WTC11 (cell line): ENCODE results near the gene SNX8. TPM values are rescaled to one million over a fixed set of nuclear protein-coding genes. Genes with fewer than 3 reads are reported as not detected.
A peak's percentile ranks its signal among the peaks of the same experiment; 100 is the strongest.

Experiments used
- ATAC-seq: fragments of 200-7000 bp; cut with Tn5 transposase; 2 replicates; pipeline ENCODE4 v1.10.0; 2021; ENCODE audit warnings: mild to moderate bottlenecking, moderate library complexity
- CTCF ChIA-PET: fragments of 300-600 bp; sonication (Branson Sonifier 250); formaldehyde crosslinking; loops from one replicate; lab custom pipeline; 2021; ENCODE audit warnings: antibody characterized with exemption; lab: Charles Lee
- POLR2A ChIA-PET: fragments of 350-600 bp; sonication (Branson Sonifier 250); formaldehyde crosslinking; loops from one replicate; lab custom pipeline; 2021; ENCODE audit warnings: antibody characterized with exemption; lab: Charles Lee
- DNase-seq: peaks from one replicate; pipeline ENCODE4 v3.0.0; 2021; ENCODE audit warnings: low spot score
- H3K27ac Mint-ChIP-seq: 2 replicates; pipeline ENCODE4 v1.8.0; 2021; ENCODE audit warnings: mixed read lengths
- H3K27me3 Mint-ChIP-seq: 2 replicates; pipeline ENCODE4 v1.8.0; 2021; ENCODE audit warnings: low read depth, mild to moderate bottlenecking, moderate library complexity, mixed read lengths
- H3K36me3 Mint-ChIP-seq: 2 replicates; pipeline ENCODE4 v1.8.0; 2021; ENCODE audit warnings: mixed read lengths
- H3K4me1 Mint-ChIP-seq: 2 replicates; pipeline ENCODE4 v1.8.0; 2022; ENCODE audit warnings: mixed read lengths
- H3K4me3 Mint-ChIP-seq: 2 replicates; pipeline ENCODE4 v1.8.0; 2021; ENCODE audit warnings: mild to moderate bottlenecking, moderate library complexity, mixed read lengths
- H3K9me3 Mint-ChIP-seq: 2 replicates; pipeline ENCODE4 v1.8.0; 2021; ENCODE audit warnings: mixed read lengths
- ARID4B ChIP-seq: sonication (generic); formaldehyde crosslinking; IDR thresholded peaks from 2 replicates; pipeline ENCODE4 v1.8.0; 2023; ENCODE audit warnings: missing genetic modification reagents, mild to moderate bottlenecking, borderline replicate concordance
- ATF1 ChIP-seq: sonication (generic); formaldehyde crosslinking; IDR thresholded peaks from 2 replicates; pipeline ENCODE4 v1.8.1; 2023; ENCODE audit warnings: mild to moderate bottlenecking, moderate library complexity, missing genetic modification reagents
- CREB1 ChIP-seq: sonication (generic); formaldehyde crosslinking; IDR thresholded peaks from 2 replicates; pipeline ENCODE4 v1.8.0; 2023; ENCODE audit warnings: mild to moderate bottlenecking, missing genetic modification reagents
- ETV6 ChIP-seq: sonication (generic); formaldehyde crosslinking; IDR thresholded peaks from 2 replicates; pipeline ENCODE4 v1.8.1; 2022; ENCODE audit warnings: mild to moderate bottlenecking, missing genetic modification reagents
- FOXK1 ChIP-seq: sonication (generic); formaldehyde crosslinking; IDR thresholded peaks from 2 replicates; pipeline ENCODE4 v1.8.0; 2022; ENCODE audit warnings: mild to moderate bottlenecking, moderate library complexity, missing genetic modification reagents
- JUN ChIP-seq: sonication (generic); formaldehyde crosslinking; IDR thresholded peaks from 2 replicates; pipeline ENCODE4 v1.8.0; 2023; ENCODE audit warnings: mild to moderate bottlenecking, missing genetic modification reagents
- MAX ChIP-seq: sonication (generic); formaldehyde crosslinking; IDR thresholded peaks from 2 replicates; pipeline ENCODE4 v1.8.0; 2022; ENCODE audit warnings: mild to moderate bottlenecking, missing genetic modification reagents
- MXD4 ChIP-seq: fragments of 250-450 bp; sonication (Bioruptor Pico); IDR thresholded peaks from 2 replicates; pipeline ENCODE4 v1.8.0; 2021; ENCODE audit warnings: mild to moderate bottlenecking, moderate library complexity, borderline replicate concordance
- MYBL2 ChIP-seq: sonication (generic); formaldehyde crosslinking; IDR thresholded peaks from 2 replicates; pipeline ENCODE4 v1.8.1; 2023; ENCODE audit warnings: mild to moderate bottlenecking, moderate library complexity, missing genetic modification reagents
- NFATC4 ChIP-seq: fragments of 250-450 bp; sonication (Bioruptor Pico); IDR thresholded peaks from 2 replicates; pipeline ENCODE4 v1.9.0; 2021; ENCODE audit warnings: mild to moderate bottlenecking
- RORB ChIP-seq: fragments of 250-450 bp; sonication (Bioruptor Pico); IDR thresholded peaks from 2 replicates; pipeline ENCODE4 v1.9.0; 2021; ENCODE audit warnings: mild to moderate bottlenecking
- TCF7 ChIP-seq: sonication (generic); formaldehyde crosslinking; IDR thresholded peaks from 2 replicates; pipeline ENCODE4 v1.8.0; 2022; ENCODE audit warnings: mild to moderate bottlenecking, low read depth, missing genetic modification reagents, moderate library complexity
- TP53 ChIP-seq: sonication (generic); formaldehyde crosslinking; IDR thresholded peaks from 2 replicates; pipeline ENCODE4 v1.8.1; 2023; ENCODE audit warnings: mild to moderate bottlenecking, missing genetic modification reagents
- ZNF281 ChIP-seq: sonication (generic); formaldehyde crosslinking; IDR thresholded peaks from 2 replicates; pipeline ENCODE4 v1.8.0; 2023; ENCODE audit warnings: mild to moderate bottlenecking, missing genetic modification reagents
- ZNF396 ChIP-seq: fragments of 250-450 bp; sonication (Bioruptor Pico); IDR thresholded peaks from 2 replicates; pipeline ENCODE4 v1.8.0; 2021; ENCODE audit warnings: mild to moderate bottlenecking, moderate library complexity, borderline replicate concordance
- total RNA-seq: library from RNA; stranded (reverse); gene quantifications from 3 replicates; pipeline ENCODE4 v1.2.3, GENCODE V29; 2021
- TF ChIP-seq, protein P1 (sequence below): sonication (generic); formaldehyde crosslinking; IDR thresholded peaks from 2 replicates; pipeline ENCODE4 v1.8.1; 2022; ENCODE audit warnings: mild to moderate bottlenecking, missing genetic modification reagents, moderate library complexity, borderline replicate concordance
- TF ChIP-seq, protein P2 (sequence below): fragments of 200-600 bp; IDR thresholded peaks from 2 replicates; pipeline ENCODE4 v1.8.0; 2022; ENCODE audit warnings: antibody characterized with exemption
- TF ChIP-seq, protein P3 (sequence below): sonication (generic); formaldehyde crosslinking; IDR thresholded peaks from 2 replicates; pipeline ENCODE4 v1.8.1; 2022; ENCODE audit warnings: low read depth, mild to moderate bottlenecking, moderate library complexity, missing genetic modification reagents, borderline replicate concordance
- TF ChIP-seq, protein P4 (sequence below): sonication (generic); formaldehyde crosslinking; IDR thresholded peaks from 2 replicates; pipeline ENCODE4 v1.8.1; 2023; ENCODE audit warnings: mild to moderate bottlenecking, moderate library complexity, missing genetic modification reagents

Gene SNX8
- total RNA-seq, 1 experiment from 2014 or later = 50.8 TPM

DNA sequence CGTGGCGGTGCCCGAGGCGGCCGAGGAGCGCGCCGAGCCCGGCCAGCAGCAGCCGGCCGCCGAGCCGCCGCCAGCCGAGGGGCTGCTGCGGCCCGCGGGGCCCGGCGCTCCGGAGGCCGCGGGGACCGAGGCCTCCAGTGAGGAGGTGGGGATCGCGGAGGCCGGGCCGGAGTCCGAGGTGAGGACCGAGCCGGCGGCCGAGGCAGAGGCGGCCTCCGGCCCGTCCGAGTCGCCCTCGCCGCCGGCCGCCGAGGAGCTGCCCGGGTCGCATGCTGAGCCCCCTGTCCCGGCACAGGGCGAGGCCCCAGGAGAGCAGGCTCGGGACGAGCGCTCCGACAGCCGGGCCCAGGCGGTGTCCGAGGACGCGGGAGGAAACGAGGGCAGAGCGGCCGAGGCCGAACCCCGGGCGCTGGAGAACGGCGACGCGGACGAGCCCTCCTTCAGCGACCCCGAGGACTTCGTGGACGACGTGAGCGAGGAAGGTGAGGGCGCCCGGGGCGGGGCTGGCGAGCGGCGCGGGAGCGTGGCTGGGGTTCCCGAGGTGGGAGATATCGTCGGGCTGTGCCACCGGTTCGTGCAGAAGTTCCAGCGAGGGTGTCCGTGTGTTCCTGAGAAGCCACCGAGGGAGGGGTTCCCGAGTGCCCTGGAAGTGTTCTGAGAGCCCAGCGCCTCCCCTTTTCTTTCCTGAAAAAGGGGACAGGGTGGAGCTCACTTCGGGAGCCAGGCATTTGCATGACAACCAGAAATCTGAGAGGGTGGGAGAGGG, 40.9 kb upstream of the SNX8 start:
- Mint-ChIP-seq H3K4me1 (peaks cover 25% of the 10 kb centered on the region), H3K4me3 (peak overlapping the region; percentile 87)

GRCh38 chr7:2354186-2354938, 40.1 kb upstream of the SNX8 start, which contains the start of gene EIF3B:
Gene EIF3B, plus strand, starts transcription at chr7:2354827. Its CDS starts 95 bp downstream, at chr7:2354922.
- DNase-seq (peak; percentile 84), ATAC-seq (peak; percentile 65)
- H3K36me3 Mint-ChIP-seq = peaks cover 33% of the 10 kb centered on the region
- H3K4me1 Mint-ChIP-seq = peaks cover 21% of the 10 kb centered on the region
- POLR2A ChIA-PET = no interaction called here
- no peaks in the 10 kb centered on the region for H3K9me3 Mint-ChIP-seq
- H3K4me3 Mint-ChIP-seq = peak within 1 kb of the TSS; percentile 87
- peak within 1 kb of the TSS; percentile 100 for H3K27ac Mint-ChIP-seq
- CTCF ChIA-PET = interaction anchor here (0.6 to 1.2 kb wide), 3 partner anchors 114 to 470 kb away, joined by 3 to 4 read pairs (median 3); partner anchors contain the start of gene TTYH3
- no peaks in the 10 kb centered on the region for H3K27me3 Mint-ChIP-seq
- TF ChIP-seq MAX (peak; percentile 67), CREB1 (no peak), ATF1 (CRISPR knock-in tag) (0 out of 2 replicates have a peak, but pooled peaks have one; percentile 18), RORB (CRISPR knock-in tag) (no peak), MYBL2 (peak; percentile 34; the same call in 1 of the 2 replicates), TCF7 (CRISPR knock-in tag) (no peak), ZNF396 (no peak), FOXK1 (CRISPR knock-in tag) (peak; percentile 88), ZNF281 (CRISPR knock-in tag) (no peak), ARID4B (CRISPR knock-in tag) (peak; percentile 40; the same call in 1 of the 2 replicates), NFATC4 (CRISPR knock-in tag) (0 out of 2 replicates have a peak, but pooled peaks have one; percentile 44)
- TF ChIP-seq, protein P1, sequence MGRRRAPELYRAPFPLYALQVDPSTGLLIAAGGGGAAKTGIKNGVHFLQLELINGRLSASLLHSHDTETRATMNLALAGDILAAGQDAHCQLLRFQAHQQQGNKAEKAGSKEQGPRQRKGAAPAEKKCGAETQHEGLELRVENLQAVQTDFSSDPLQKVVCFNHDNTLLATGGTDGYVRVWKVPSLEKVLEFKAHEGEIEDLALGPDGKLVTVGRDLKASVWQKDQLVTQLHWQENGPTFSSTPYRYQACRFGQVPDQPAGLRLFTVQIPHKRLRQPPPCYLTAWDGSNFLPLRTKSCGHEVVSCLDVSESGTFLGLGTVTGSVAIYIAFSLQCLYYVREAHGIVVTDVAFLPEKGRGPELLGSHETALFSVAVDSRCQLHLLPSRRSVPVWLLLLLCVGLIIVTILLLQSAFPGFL (CRISPR knock-in tag) = no peak
- TF ChIP-seq, protein P2, sequence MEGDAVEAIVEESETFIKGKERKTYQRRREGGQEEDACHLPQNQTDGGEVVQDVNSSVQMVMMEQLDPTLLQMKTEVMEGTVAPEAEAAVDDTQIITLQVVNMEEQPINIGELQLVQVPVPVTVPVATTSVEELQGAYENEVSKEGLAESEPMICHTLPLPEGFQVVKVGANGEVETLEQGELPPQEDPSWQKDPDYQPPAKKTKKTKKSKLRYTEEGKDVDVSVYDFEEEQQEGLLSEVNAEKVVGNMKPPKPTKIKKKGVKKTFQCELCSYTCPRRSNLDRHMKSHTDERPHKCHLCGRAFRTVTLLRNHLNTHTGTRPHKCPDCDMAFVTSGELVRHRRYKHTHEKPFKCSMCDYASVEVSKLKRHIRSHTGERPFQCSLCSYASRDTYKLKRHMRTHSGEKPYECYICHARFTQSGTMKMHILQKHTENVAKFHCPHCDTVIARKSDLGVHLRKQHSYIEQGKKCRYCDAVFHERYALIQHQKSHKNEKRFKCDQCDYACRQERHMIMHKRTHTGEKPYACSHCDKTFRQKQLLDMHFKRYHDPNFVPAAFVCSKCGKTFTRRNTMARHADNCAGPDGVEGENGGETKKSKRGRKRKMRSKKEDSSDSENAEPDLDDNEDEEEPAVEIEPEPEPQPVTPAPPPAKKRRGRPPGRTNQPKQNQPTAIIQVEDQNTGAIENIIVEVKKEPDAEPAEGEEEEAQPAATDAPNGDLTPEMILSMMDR = no peak

More for the DNA sequence above, 40.9 kb upstream of the SNX8 start:
- Mint-ChIP-seq H3K36me3 (peaks cover 40% of the 10 kb centered on the region), H3K27me3 (no peaks in the 10 kb centered on the region), H3K9me3 (no peaks in the 10 kb centered on the region), H3K27ac (no peak overlapping the region)
- peak; percentile 52 for ATAC-seq
- POLR2A ChIA-PET = no interaction called here
- DNase-seq = peak; percentile 34
- CTCF ChIA-PET = interaction anchor here (0.6 to 1.8 kb wide), 3 partner anchors 10 to 276 kb away, joined by 3 to 5 read pairs (median 4); partner anchors contain the start of gene TTYH3
- TF ChIP-seq TP53 (peak; percentile 57; the same call in 1 of the 2 replicates), ETV6 (0 out of 2 replicates have a peak, but pooled peaks have one; percentile 54), JUN (peak; percentile 15; the same call in 1 of the 2 replicates), MXD4 (CRISPR knock-in tag) (no peak)
- TF ChIP-seq, protein P3, sequence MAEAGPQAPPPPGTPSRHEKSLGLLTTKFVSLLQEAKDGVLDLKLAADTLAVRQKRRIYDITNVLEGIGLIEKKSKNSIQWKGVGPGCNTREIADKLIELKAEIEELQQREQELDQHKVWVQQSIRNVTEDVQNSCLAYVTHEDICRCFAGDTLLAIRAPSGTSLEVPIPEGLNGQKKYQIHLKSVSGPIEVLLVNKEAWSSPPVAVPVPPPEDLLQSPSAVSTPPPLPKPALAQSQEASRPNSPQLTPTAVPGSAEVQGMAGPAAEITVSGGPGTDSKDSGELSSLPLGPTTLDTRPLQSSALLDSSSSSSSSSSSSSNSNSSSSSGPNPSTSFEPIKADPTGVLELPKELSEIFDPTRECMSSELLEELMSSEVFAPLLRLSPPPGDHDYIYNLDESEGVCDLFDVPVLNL = 0 out of 2 replicates have a peak, but pooled peaks have one; percentile 47
- TF ChIP-seq, protein P4, sequence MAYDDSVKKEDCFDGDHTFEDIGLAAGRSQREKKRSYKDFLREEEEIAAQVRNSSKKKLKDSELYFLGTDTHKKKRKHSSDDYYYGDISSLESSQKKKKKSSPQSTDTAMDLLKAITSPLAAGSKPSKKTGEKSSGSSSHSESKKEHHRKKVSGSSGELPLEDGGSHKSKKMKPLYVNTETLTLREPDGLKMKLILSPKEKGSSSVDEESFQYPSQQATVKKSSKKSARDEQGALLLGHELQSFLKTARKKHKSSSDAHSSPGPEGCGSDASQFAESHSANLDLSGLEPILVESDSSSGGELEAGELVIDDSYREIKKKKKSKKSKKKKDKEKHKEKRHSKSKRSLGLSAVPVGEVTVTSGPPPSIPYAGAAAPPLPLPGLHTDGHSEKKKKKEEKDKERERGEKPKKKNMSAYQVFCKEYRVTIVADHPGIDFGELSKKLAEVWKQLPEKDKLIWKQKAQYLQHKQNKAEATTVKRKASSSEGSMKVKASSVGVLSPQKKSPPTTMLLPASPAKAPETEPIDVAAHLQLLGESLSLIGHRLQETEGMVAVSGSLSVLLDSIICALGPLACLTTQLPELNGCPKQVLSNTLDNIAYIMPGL (CRISPR knock-in tag) = peak; percentile 19; the same call in 1 of the 2 replicates
